NOMO-1 treated with DMSO at 0.1 percent for 48 hours (cell line): ENCODE data around the gene HDAC10.
A peak's percentile ranks its signal among the peaks of the same experiment; 100 is the strongest.

Source experiments
- DNase-seq: peaks from one replicate; lab custom pipeline; 2025; ENCODE audit not compliant: unreplicated experiment; lab: John Stamatoyannopoulos, UW

The HDAC10 gene

DNA sequence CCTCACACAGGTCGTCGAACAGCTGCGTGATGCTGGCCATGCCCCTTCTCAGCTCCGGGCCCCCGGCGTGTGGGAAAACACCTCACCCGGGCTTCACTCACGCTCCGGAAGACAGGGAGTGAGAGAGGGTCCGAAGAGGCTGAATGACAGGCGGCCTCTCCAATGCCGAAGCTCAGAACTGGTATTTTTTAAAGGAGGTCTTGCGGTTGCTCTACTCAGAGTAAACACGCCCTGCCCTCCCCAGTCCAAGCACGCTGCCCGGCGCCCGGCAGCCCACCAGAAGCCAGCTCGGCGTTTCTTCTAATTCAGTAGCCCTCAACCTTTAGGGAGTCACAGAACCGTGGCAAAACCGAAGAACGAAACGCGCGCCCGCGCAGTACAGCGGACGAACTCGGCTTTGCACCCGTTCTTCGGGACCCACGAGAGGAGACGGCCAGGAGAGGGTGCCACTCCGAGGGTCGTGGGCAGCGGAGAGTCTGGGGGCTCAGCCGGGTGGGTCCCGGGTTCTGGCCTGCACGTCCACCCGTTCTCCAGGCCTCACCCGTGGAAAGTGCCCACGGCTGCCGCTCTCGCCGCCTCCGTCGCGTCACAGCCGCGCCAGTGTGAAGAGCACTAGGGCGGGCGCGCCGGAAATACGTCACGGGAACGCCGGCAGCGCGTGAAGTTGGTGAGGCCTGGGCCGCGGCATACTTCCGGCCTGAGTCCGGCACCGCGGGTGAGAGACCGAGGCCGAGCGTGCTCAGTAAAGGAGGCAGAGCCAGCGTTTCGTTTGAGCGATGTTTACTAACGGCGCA is 6.4 kb downstream of the HDAC10 start, which contains the start of gene TUBGCP6:
Gene TUBGCP6, minus strand, starts transcription at position 604 of the 794 bp plus-strand sequence. Its CDS starts 564 bp downstream, at position 40.
- peak; percentile 92 for DNase-seq

DNA sequence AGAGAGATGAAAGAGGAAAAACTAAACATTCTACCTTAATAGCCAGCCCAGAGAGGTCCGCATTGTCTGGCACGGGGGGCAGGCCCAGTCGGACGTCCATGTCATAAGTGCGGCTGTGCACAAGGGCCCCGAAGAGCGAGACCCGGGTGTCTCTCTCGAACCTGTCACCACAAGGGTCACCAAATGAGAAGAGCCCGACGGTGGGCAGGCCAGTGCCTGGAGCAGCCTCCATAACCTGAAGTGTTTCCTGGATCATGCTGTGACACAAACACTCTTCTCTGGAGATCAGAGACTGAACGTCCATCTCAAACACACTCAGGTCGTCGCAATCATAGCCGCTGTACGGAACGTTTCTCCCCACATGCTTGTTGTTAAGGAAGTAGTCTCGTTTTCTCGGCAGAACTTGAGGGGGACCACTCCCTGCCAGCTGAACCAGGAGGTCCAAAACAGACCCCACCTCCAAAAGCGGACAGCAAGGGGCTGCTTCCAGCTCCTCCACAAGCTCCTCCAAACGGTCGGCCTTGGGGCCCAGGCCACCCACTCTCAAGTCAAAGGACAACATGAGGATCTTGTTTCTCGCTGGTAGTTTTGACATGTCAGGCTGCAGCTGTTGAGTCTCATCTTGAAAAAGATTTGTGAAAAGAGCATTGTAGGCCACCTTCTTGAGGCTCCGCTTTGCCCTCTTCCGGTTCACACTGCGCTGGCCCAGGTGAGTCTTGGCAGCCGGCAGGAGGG is 7.2 kb downstream of the HDAC10 start:
- peak; percentile 20 for DNase-seq

DNA sequence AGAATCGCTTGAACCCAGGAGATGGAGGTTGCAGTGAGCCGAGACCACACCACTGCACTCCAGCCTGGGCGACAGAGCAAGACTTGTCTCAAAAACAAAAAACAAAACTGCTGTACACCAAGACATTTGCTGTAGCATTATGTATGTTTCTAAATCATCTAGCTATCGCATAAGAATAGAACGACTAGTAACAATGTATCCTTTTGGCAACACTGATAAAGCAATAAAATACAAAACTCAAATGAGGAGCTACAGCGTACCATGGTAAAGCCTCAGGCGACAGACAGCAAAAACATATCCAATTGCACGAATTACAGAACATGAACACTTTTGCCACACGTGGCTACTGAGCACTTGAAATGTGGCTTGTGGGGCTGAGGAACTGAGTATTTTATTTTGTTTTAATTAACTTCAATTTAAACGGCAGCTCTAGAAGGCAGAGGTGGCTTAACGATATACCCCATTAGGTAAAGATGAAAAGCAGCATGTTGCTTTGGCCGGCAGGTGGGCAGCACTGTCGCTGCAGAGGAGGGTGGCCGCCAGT is 8.6 kb downstream of the HDAC10 start:
- no peak for DNase-seq

DNA sequence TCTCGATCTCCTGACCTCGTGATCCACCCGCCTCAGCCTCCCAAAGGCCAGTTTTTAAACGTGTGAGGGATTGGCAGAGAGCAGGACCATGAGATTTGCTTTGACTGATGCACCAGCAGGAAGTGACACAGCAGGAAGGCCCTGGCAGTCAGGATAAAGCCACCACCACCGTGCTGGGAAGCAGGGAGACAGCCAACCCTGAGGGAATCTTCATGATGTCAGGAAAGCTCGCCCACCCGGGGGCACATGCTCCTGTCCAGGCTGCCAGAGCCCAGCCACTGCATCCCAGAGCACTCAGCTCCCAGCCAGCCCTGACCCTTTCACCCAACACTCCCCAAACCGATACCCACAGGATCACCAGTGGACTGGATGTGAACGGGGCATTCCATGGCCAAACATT is 12.3 kb downstream of the HDAC10 start:
- no peak for DNase-seq

DNA sequence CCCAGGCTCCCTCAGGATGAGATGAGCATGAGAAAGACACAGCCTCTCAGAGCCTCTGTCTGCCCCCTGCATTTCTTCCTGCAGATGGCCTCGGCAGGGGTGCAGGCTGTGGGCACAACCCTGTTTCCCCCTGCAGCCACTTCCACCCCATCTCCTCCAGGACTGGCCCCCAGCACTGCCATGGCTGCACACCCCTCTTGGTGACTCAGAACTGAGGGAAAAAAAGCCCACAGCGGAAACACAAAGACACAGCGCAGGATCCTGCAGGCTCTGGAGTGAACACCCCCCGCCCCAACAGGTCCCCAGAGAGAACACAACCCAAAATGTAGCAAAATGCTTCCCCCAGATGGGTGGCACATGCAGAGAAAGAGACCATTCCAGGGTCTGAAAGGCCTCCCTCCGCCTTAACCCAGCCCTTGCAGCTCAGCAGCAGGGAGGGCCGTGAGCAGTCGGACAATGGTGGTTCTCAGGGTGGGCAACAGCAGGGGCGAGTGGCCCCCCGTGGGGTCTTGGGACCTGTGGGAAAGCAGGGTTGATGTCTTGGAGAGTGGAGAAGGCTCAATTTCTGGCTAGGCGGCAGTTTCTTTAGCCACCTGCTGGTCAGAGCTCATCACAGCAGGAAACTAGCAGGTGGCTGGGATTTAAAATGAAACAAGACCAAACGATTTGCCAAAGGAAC is 14.2 kb downstream of the HDAC10 start:
- DNase-seq = no peak

DNA sequence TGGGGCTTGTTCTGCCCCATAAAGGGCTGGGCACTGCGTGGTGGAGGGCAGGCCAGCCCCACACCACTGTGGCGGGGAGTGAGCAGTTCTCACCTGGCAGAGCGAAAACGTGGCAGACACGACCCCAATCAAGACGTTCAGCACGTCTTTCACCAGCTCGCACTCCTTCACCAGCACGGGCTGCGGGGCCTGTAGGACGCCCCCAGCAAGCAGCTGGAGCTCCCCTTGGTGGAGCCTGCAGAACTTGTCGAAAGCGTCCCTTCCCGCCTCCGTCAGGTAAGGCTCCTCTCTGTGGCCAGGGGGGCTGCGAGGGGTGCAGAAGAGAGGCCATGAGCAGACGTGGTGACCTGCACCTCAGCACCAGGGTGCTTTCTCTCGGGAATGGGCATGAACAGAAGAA is 17.8 kb downstream of the HDAC10 start:
- no peak for DNase-seq

DNA sequence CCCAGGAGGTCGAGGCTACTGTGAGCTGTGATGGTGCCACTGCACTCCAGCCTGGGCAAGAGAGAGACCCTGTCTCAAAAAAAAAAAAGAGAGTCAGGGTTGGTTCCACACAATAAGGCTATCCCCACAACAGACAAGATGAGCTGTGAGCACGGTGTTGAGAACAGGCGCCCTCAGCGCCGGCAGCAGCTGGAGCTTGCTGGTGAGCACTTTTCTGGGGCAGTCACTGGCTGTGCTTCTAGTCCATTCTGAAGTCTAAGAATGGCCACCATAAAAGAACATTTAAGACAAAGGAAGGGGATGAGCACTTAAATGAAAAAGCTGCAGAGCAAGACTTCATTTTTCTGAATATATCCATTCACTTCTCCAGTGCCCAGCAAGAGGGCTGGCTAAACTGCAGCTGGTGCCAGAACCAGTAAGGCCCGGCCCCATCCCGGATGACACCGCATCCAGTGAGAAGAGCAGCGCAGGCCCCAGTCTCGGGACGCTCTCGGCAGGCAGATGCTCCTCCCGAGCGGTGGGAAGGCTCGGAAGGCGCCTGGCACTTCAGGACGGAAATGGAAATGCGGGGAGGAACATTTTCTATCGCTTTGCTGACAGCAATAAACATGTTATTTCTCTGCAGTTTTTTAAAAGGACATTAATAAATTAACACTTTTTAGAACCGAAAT is 18.4 kb downstream of the HDAC10 start:
- DNase-seq = no peak

DNA sequence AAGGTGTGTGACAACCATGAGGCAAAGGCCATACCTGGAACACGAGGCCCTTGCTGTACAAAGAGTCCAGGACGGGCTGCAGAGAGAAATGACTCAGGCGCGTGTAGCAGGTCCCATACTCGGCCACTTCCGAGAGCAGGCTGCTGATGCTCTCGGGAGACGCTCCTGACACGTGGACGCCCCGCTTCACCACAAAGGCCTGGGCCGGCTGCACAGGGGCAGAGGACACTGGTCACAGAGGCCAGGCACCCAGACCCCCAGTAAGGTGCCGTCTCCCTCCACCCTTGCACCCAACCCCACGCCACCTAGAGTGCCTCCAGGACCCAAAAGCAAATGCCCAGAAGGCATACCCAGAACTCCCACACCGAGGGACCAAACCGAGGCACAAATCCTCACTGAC is 21.7 kb downstream of the HDAC10 start:
- DNase-seq = no peak

DNA sequence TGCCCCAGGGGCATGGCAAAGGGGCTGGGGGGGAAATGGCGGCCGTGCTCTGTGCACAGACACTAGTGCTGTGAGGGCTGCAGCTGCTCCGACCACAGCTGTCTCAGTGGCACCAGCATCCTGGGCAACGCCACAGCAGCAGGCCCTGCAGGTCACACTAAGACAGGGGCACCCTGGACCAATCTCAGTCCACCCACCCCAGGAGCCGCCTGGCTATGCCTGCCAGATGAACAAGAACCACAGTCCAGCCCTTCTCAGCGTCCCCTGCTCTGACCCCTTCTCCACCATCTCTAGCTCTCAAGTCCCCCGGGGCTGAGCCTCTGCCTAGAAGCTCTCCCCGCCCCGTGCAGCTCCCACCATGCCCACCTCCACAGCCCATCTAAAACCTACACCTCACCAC is 22.7 kb downstream of the HDAC10 start:
- no peak for DNase-seq

DNA sequence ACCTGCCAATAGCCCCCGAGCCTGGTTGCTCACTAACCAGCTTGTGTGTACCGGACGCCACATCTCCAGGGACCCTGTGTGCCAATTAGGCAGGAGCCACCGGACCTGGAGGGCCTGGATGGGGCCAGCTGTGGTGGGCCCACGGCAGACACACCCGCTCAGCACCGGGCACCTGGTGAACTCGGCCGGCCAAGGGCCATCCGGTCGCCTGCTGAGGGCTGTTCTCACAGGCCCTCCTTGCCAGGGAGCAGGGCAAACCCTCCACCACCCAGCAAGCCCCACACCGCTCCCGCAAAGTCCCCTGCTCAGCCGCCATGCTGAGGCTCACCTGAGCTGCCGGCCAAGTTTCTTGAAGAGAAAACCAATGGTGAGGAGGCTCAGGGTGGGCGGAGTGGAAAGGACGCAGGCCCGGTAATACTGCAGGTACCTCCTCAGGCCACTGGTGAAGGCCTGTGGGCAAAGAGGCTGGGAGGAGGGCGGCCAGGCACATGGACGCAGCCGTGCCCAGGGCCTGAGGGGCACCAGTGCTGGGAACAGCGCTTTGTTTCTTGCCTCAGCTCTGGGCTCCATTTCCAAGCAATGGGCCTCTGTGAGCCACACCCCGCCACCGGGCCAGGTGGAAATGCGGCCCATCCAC is 23.4 kb downstream of the HDAC10 start:
- DNase-seq = no peak

DNA sequence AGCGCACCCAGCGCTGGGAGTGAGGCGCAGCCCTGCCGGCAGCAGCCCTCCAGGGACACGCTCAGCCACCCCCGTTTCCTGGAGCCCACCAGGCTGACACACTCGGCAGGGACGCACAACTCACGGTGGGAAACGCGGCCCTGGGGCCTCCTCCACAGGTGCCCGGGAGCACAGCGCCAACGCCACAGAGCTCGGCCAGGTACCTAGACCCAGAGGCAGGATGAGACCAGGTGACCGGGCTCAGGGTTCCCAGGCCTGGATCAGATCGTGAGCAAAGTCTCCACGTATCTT is 24.2 kb downstream of the HDAC10 start:
- DNase-seq = no peak

DNA sequence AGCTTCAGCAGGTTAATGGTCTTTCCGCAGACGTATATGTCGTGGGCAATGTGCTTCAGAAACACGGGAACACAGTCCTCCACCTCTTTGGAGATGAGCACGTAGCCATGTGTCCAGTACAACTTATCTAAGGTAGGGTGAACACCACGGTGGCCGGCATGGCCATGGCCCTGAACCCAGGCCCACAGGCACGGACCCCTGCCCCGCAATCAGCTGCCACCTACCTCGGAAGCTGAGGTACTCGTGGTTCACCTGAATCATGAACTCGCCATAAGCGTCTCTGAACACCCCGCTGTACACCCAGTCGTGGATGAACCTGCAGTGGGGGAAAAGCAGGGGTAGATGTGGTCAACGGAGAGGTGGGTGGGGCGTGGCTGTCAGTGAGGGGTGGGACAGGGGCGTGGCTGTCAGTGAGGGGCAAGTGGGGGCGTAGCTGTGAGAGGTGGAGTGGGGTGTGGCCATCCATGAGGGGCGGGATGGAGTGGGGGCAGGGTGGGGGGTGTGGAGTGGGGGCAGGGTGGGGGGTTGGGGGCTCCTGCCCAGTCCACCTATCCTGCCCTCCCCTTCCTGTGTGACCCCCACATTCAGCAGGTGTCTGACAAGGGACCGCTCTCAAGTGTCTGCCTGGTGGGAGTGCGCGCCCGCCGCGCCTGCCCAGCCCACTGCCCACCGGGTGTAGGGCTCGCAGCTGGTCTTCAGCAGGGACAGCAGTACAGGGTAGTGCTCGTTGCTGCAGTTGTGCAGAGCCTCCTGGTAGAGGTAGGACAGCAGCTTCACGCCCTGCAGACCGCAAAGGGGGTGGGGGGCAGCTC is 24.8 kb downstream of the HDAC10 start:
- DNase-seq = no peak

DNA sequence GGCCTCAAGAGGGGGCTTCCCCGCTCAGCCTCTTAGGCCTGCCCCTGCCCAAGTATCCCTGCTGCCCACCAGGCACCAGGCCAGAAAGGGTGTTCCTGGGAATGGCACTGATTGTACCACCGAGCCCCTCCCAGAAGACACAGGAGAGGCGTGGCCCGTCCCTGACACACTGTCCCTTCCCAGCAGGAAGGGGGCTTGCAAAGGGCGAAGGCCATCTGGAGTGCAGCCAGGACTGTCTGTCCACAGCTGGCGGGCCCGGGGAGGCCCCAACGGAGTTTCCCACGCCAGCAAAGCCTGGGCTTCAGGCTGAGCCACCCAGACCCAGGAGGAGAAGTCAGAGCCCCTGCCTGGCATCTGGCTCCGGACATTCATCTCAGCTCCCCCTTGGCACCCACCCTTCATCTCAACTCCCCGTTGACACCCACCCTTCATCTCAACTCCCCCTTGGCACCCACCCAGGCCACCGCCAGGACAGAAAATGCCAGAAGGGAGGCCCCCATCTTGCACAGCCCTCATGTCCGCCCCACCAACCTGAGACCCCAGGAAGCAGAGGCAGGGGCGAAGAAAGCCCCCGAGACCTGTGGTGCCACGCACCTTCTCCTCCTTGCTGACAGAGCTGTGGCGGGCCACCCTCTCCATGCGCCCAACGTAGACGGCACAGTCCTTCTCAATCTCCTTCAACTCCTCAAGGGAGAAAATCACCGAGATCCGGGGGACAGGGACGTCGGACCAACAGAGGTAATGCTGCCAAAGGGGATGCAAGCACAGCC is 25.7 kb downstream of the HDAC10 start:
- no peak for DNase-seq

DNA sequence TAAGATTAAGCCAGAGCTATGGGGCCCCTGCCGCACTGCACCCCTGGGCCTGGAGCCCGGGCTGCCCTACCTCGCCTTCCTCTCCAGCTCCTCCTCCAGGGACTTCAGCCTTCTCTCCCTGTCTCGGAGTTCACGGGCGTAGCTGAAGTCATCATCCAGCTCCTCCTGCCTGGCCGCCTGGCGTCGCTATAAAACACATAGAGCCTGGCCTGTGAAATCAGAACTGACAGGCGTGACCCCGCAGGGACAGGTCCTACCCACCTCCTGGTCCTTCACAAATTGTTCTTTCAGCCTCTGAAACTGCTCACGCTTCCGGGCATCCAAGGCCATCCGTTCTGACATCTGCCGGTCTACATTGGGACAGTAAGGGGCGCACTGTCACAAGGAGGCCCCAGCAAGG is 27.0 kb downstream of the HDAC10 start:
- no peak for DNase-seq

DNA sequence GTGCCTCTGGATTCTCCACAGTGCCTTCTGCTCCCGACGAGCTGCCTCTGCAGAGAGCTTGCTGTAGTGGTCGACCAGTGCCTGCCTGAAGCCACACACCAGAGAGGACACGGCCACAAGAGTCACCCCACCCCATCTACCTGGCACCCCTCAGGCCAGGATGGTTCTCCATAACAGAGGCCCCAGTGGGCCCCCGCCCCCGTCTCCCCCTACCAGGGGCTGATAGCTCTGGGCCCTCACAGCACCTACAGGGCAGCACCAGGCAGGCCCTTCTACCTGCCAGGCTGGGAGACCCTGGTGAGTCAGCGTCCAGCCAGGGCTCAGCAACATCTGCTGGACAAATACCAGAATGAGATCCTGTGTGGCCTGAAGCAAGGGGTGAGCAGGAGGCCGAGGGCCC is 28.6 kb downstream of the HDAC10 start:
- DNase-seq = no peak

DNA sequence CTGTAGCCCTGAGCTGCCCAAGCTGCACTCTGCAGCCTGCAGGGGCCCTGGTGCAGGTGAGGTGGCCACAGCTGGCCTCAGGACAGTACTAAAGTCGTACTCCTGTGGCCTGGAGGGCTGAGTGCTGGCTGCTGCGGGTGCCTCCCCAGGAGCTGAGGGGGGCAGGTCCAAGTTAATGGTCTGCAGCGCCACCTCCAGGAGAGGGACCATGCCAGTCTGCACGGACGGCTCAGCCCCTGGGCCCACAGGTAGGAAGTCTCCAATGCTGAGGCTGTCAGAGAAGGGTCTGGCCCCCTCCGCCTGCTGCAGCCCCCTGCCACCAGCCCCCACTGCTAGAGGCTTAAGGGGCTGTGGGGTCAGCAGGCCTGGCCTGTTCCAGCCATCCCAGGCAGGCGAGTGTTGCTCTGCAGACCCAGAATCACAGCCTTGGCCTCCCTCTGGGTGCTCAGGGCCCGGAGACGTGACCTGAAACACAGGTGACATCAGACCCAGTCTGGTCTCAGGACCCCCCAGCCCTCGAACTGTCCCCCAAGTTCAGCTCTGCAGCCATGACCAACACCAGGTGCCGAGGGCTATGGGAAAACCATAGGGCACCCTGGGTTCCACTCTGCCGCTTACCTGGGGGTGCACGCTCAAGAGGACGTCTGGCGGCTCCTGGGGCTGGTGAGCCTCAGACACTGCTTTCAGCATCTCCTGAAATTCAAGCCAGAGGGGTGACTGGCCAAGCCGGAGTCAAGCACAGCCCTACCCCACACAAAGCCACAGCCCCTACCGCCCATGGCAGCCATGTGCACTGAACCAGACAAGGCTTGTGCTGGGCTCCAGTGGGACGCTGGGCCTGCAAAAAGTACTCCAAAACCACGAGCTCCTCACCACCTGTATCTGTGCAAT is 29.4 kb downstream of the HDAC10 start:
- DNase-seq = no peak

DNA sequence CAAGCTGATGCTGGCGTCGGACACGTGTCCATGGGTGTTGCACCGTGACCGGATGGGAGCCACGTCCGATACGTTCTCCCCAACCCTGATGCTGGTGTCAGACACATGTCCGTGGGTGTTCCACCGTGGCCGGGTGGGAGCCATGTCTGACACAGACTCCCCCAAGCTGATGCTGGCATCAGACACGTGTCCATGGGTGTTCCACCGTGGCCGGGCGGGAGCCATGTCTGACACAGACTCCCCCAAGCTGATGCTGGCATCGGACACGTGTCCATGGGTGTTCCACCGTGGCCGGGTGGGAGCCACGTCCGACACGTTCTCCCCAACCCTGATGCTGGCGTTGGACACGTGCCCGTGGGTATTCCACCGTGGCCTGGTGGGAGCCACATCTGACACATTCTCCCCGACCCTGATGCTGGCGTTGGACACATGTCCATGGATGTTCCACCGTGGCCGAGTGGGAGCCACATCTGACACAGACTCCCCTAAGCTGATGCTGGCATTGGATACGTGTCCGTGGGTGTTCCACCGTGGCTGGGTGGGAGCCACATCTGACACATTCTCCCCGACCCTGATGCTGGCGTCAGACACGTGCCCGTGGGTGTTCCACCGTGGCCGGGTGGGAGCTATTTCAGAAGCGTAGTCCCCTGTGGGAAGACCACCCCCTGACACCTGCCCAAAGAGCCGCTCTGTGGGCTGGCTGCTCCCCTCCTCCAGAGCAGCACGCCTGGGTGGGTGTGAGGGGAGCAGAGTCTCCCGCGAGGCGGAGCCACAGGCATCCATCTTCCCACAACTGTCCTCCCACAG is 30.3 kb downstream of the HDAC10 start:
- DNase-seq = no peak
